GM21723 (cell line): ENCODE measurements around the gene IQSEC3.

Experiments
- ATAC-seq: cut with Tn5 transposase; IDR thresholded peaks from one replicate; pipeline ENCODE4 v1.9.1; 2021; ENCODE audit warnings: mild to moderate bottlenecking, moderate library complexity; ENCODE audit not compliant: unreplicated experiment

The IQSEC3 gene

GRCh38 chr12:162467-163307, 96.1 kb downstream of the IQSEC3 start:
- ATAC-seq, result no peak

GRCh38 chr12:163406-163986, 96.9 kb downstream of the IQSEC3 start:
- no peak for ATAC-seq

GRCh38 chr12:164207-164606, 97.6 kb downstream of the IQSEC3 start:
- ATAC-seq, result no peak

GRCh38 chr12:165862-166368, 99.3 kb downstream of the IQSEC3 start:
- no peak for ATAC-seq

- ATAC-seq, result no peak
These were observed 100.0 kb downstream of the IQSEC3 start for GRCh38 chr12:166425-167075.

- ATAC-seq, result no peak
These were observed 101.5 kb downstream of the IQSEC3 start for GRCh38 chr12:167959-168600.

- ATAC-seq, result no peak
These were observed 102.4 kb downstream of the IQSEC3 start for GRCh38 chr12:168763-169525.

GRCh38 chr12:169528-170370, 103.2 kb downstream of the IQSEC3 start:
- no peak for ATAC-seq

GRCh38 chr12:170371-171225, 104.0 kb downstream of the IQSEC3 start:
- no peak for ATAC-seq

GRCh38 chr12:171276-171675, 104.7 kb downstream of the IQSEC3 start:
- ATAC-seq, result no peak

- no peak for ATAC-seq
These were observed 105.4 kb downstream of the IQSEC3 start for GRCh38 chr12:171743-172676.

GRCh38 chr12:172732-173161, 106.2 kb downstream of the IQSEC3 start:
- ATAC-seq, result no peak

- ATAC-seq, result no peak
These were observed 107.6 kb downstream of the IQSEC3 start for GRCh38 chr12:174124-174523.

GRCh38 chr12:174596-174995, 108.0 kb downstream of the IQSEC3 start:
- ATAC-seq, result no peak

- ATAC-seq, result no peak
These were observed 108.7 kb downstream of the IQSEC3 start for GRCh38 chr12:175250-175649.

- ATAC-seq, result no peak
These were observed 109.2 kb downstream of the IQSEC3 start for GRCh38 chr12:175759-176158.

GRCh38 chr12:176321-177181, 110.0 kb downstream of the IQSEC3 start:
- no peak for ATAC-seq
